Activated CD4-positive, alpha-beta T cell treated with anti-CD3 and anti-CD28 coated beads, Interleukin-2, amount 10 ng/mL, durations not matched to agents 7 days and 5 days (primary cell): ENCODE results near the gene ERC2. TPM values are rescaled to one million over a fixed set of nuclear protein-coding genes. Genes with fewer than 3 reads are reported as not detected.

ENCODE experiments used
- CTCF ChIA-PET: fragments of 350-600 bp; sonication (Branson Sonifier 250); formaldehyde crosslinking; loops from one replicate; lab custom pipeline; 2021; ENCODE audit warnings: antibody characterized with exemption; lab: Charles Lee
- POLR2A ChIA-PET: fragments of 350-600 bp; sonication (Branson Sonifier 250); formaldehyde crosslinking; loops from one replicate; lab custom pipeline; 2021; ENCODE audit warnings: antibody characterized with exemption; lab: Charles Lee
- DNase-seq: peaks from one replicate; pipeline ENCODE4 v3.0.0-alpha.2; 2020
- H3K27ac Mint-ChIP-seq: one replicate; pipeline ENCODE4 v1.8.0; 2021; ENCODE audit warnings: mild to moderate bottlenecking, moderate library complexity, mixed read lengths
- H3K27me3 Mint-ChIP-seq: one replicate; pipeline ENCODE4 v1.8.0; 2021; ENCODE audit warnings: mixed read lengths
- H3K36me3 Mint-ChIP-seq: one replicate; pipeline ENCODE4 v1.8.0; 2021; ENCODE audit warnings: low read depth, mixed read lengths
- H3K4me1 Mint-ChIP-seq: one replicate; pipeline ENCODE4 v1.8.0; 2021; ENCODE audit warnings: mixed read lengths
- H3K4me3 Mint-ChIP-seq: one replicate; pipeline ENCODE4 v1.8.0; 2021; ENCODE audit warnings: mild to moderate bottlenecking, moderate library complexity, mixed read lengths
- H3K9me3 Mint-ChIP-seq: one replicate; pipeline ENCODE4 v1.8.0; 2021; ENCODE audit warnings: mixed read lengths
- total RNA-seq, 2 experiments: library from RNA; stranded (reverse); gene quantifications; one replicate each; pipeline ENCODE4 v1.2.3, GENCODE V29; 2021

Gene ERC2
- total RNA-seq, 2 experiments from 2014 or later, result not detected

DNA sequence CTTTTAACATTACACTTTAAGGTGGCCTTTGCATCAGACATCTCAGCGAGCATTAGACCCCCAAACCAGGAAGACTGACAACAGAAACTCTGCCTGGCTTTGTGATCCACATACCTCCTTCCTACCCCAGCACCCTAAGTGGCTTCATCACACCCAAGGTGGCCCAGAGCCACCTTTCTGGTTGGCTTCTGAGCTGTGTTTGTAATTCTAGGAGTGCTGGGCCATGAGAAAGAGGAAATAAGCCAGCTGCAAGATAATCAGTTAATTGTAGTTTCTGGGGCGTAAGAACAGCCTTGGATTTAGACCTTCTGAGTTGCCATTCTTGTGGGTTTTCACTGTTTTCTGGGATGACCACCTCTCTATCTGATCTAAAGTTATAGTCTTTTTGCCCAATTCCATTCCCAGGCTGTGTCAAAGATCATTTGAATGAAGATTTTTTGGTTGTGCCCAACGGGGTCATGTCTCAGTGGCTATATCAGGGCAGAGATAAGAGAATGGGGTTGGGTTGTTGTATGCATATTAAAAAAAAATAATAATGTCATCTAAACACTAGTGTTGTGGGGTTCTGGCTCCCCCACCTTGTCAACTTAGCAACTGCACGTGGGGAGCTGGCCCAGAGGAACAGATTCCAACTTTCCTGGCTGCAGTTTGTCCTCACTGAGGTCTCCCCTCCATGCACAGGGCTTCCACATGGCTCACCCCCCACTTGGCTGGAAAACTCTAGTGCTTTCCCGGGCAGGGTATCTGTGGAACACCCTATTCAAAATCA, 746.4 kb downstream of the ERC2 start:
- no peak overlapping the region for H3K4me3 Mint-ChIP-seq
- H3K36me3 Mint-ChIP-seq, result no peaks in the 10 kb centered on the region
- ChIA-PET CTCF (no interaction called here), POLR2A (no interaction called here)
- H3K4me1 Mint-ChIP-seq, result no peaks in the 10 kb centered on the region
- no peak overlapping the region for H3K27ac Mint-ChIP-seq
- no peaks in the 10 kb centered on the region for H3K9me3 Mint-ChIP-seq
- no peak for DNase-seq
- H3K27me3 Mint-ChIP-seq, result peaks cover 9% of the 10 kb centered on the region

- DNase-seq, result no peak
- ChIA-PET CTCF (no interaction called here), POLR2A (no interaction called here)
- Mint-ChIP-seq H3K9me3 (no peaks in the 10 kb centered on the region), H3K4me1 (no peaks in the 10 kb centered on the region), H3K27ac (no peak overlapping the region), H3K4me3 (no peak overlapping the region), H3K27me3 (peaks cover 9% of the 10 kb centered on the region), H3K36me3 (no peaks in the 10 kb centered on the region)
Measured at GRCh38 chr3:55720614-55721013, 747.7 kb downstream of the ERC2 start.

- Mint-ChIP-seq H3K36me3 (no peaks in the 10 kb centered on the region), H3K9me3 (no peaks in the 10 kb centered on the region), H3K27ac (no peak overlapping the region), H3K27me3 (peaks cover 5% of the 10 kb centered on the region), H3K4me1 (no peaks in the 10 kb centered on the region), H3K4me3 (no peak overlapping the region)
- DNase-seq, result no peak
- POLR2A ChIA-PET, result no interaction called here
- CTCF ChIA-PET, result no interaction called here
Measured at GRCh38 chr3:55719508-55719907, 748.8 kb downstream of the ERC2 start.

DNA sequence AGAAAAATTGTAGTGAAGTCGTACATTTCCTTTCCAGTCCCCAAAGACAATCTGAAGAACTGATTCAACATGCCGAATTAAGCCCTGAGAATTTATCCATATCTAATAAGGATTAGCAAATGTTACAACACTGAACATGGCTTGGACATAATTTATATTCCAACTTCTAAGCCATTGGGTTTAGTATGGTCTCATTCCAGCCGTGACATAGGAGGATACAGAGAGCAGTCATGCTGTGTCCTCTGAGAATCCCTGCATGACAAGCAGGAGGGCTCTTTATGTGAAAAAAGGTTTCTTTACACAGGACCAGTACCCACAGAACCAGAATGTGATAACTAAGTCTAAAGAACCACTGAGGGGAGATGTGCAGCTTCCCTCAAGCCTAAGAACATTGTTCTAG, 749.3 kb downstream of the ERC2 start:
- H3K4me3 Mint-ChIP-seq, result no peak overlapping the region
- CTCF ChIA-PET, result no interaction called here
- no peak for DNase-seq
- H3K9me3 Mint-ChIP-seq, result no peaks in the 10 kb centered on the region
- H3K4me1 Mint-ChIP-seq, result no peaks in the 10 kb centered on the region
- POLR2A ChIA-PET, result no interaction called here
- H3K27ac Mint-ChIP-seq, result no peak overlapping the region
- H3K27me3 Mint-ChIP-seq, result peaks cover 5% of the 10 kb centered on the region
- no peaks in the 10 kb centered on the region for H3K36me3 Mint-ChIP-seq

GRCh38 chr3:55718521-55718921, 749.7 kb downstream of the ERC2 start:
- POLR2A ChIA-PET, result no interaction called here
- H3K27ac Mint-ChIP-seq, result no peak overlapping the region
- H3K9me3 Mint-ChIP-seq, result no peaks in the 10 kb centered on the region
- no peak for DNase-seq
- CTCF ChIA-PET, result no interaction called here
- peaks cover 2% of the 10 kb centered on the region for H3K27me3 Mint-ChIP-seq
- H3K36me3 Mint-ChIP-seq, result no peaks in the 10 kb centered on the region
- H3K4me1 Mint-ChIP-seq, result no peaks in the 10 kb centered on the region
- H3K4me3 Mint-ChIP-seq, result no peak overlapping the region

- Mint-ChIP-seq H3K36me3 (no peaks in the 10 kb centered on the region), H3K27ac (no peak overlapping the region), H3K9me3 (no peaks in the 10 kb centered on the region), H3K4me3 (no peak overlapping the region), H3K4me1 (no peaks in the 10 kb centered on the region), H3K27me3 (no peaks in the 10 kb centered on the region)
- ChIA-PET POLR2A (no interaction called here), CTCF (no interaction called here)
- DNase-seq, result no peak
Measured at GRCh38 chr3:55718074-55718473, 750.2 kb downstream of the ERC2 start.

DNA sequence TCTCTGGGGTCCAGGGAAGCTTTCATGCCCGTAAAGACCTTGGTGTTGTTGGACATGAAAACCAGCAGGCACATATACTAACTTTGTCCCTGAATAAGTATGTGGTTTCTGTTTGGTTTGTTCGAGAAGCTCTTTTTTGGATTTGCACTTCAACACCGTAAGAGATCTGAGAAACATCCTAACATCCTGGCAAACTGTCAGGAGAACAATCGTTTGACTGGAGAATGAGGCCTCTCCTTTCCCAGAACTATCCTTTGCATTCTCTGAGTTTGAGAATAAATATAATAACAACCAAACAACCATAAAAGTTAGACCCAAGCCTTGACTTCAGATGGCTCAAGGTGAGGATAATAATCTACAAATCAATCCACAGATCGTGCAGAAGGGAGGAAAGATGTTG, 750.8 kb downstream of the ERC2 start:
- Mint-ChIP-seq H3K27me3 (no peaks in the 10 kb centered on the region), H3K4me1 (no peaks in the 10 kb centered on the region), H3K4me3 (no peak overlapping the region), H3K36me3 (no peaks in the 10 kb centered on the region), H3K9me3 (no peaks in the 10 kb centered on the region), H3K27ac (no peak overlapping the region)
- DNase-seq, result no peak
- POLR2A ChIA-PET, result no interaction called here
- CTCF ChIA-PET, result no interaction called here

- Mint-ChIP-seq H3K36me3 (no peaks in the 10 kb centered on the region), H3K9me3 (no peaks in the 10 kb centered on the region), H3K27ac (no peak overlapping the region), H3K4me3 (no peak overlapping the region), H3K4me1 (no peaks in the 10 kb centered on the region), H3K27me3 (peaks cover 2% of the 10 kb centered on the region)
- ChIA-PET POLR2A (no interaction called here), CTCF (no interaction called here)
- no peak for DNase-seq
Measured at GRCh38 chr3:55716611-55717225, 751.5 kb downstream of the ERC2 start.

DNA sequence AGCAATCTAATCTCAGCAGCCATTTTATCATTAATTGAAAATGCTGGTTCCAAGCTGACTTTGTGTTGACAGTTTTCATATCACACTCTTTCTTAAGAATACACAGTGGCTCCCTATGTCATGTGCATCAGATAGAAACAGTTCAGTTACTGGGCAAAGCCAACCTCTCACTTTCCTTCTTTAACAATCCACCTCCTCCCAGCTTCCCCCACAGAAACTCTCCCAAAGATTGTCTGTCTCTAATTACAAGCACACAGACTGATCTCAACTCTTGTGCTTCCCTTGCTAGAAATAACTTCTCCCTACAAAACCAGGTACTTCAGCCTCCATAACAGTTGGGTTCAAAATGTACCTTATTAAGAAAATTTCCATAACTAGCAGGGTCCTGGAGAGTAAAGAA, 752.2 kb downstream of the ERC2 start:
- Mint-ChIP-seq H3K27me3 (peaks cover 2% of the 10 kb centered on the region), H3K27ac (no peak overlapping the region), H3K9me3 (no peaks in the 10 kb centered on the region), H3K36me3 (no peaks in the 10 kb centered on the region), H3K4me3 (no peak overlapping the region), H3K4me1 (no peaks in the 10 kb centered on the region)
- no peak for DNase-seq
- ChIA-PET POLR2A (no interaction called here), CTCF (no interaction called here)

DNA sequence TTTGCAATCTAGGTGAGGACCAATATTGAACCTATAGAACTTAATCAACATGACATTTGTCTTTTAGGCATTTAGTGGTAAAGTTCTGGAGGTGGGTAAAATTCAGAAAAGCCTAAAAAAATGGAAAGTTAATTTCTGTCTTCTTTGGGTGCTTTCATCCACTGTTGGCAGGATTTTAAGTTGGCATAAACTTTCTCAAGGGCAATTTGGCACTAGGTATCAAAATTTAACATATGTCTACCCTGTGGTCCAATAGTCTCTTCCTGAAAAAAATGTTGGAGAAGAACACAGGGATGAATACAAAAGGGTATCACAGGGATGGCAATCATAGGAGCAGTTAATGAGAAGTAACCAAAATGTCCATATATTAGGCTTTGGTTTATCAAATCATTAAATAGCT, 754.2 kb downstream of the ERC2 start:
- DNase-seq, result no peak
- no peak overlapping the region for H3K27ac Mint-ChIP-seq
- CTCF ChIA-PET, result no interaction called here
- no peaks in the 10 kb centered on the region for H3K4me1 Mint-ChIP-seq
- H3K9me3 Mint-ChIP-seq, result no peaks in the 10 kb centered on the region
- peaks cover 2% of the 10 kb centered on the region for H3K27me3 Mint-ChIP-seq
- H3K36me3 Mint-ChIP-seq, result no peaks in the 10 kb centered on the region
- POLR2A ChIA-PET, result no interaction called here
- no peak overlapping the region for H3K4me3 Mint-ChIP-seq

DNA sequence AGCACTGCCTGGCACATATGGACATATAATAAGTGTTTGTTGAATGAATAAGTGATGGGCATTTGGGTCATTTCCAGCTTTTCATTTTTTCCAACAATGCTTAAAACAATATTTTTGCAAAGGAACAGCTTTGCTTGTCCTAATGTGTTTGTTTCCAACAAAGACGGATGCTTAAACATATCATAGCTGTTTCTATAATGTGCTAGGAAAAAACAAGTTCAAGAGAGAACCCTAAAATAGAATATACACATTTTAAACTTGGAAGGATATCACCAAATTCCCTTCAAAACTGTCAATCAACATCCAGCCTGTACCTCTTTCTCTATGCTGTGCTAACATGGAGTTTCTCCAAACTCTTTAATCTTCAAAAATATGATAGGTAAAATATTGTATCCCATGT, 756.6 kb downstream of the ERC2 start:
- H3K4me3 Mint-ChIP-seq, result no peak overlapping the region
- no peaks in the 10 kb centered on the region for H3K4me1 Mint-ChIP-seq
- CTCF ChIA-PET, result no interaction called here
- no peak overlapping the region for H3K27ac Mint-ChIP-seq
- H3K27me3 Mint-ChIP-seq, result peaks cover 2% of the 10 kb centered on the region
- no peaks in the 10 kb centered on the region for H3K36me3 Mint-ChIP-seq
- no peaks in the 10 kb centered on the region for H3K9me3 Mint-ChIP-seq
- DNase-seq, result no peak
- POLR2A ChIA-PET, result no interaction called here

DNA sequence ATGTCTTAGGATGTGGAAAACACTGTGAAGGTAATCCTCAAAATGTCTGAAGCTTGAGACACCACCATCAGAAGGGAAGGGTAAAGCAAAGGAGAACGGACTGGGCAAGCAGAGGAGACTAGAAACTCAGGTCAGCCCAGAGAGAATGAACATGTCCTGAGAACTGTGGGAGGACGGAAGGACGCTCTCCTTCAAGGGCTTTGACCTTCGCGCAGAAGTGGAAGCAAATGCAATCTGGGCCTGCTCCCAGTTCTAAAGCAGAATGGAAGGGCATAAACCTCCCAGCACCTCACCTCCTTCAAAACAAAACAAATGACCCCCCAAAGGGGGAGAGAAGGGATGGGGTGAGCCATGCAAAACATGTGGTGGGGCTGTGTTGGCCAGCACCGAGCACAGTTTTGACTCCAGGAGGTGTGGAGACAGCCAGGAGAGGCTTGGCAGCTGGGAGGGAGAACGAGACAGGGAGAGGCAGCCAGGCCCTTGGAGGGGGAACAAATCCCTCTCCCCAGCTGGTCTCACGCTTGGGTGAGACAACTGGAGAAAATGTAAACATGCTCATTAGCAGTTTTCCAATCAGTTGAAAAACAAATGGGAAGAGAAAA, 758.8 kb downstream of the ERC2 start:
- H3K27ac Mint-ChIP-seq, result no peak overlapping the region
- H3K4me3 Mint-ChIP-seq, result no peak overlapping the region
- DNase-seq, result no peak
- ChIA-PET CTCF (no interaction called here), POLR2A (no interaction called here)
- no peaks in the 10 kb centered on the region for H3K4me1 Mint-ChIP-seq
- H3K27me3 Mint-ChIP-seq, result peaks cover 2% of the 10 kb centered on the region
- no peaks in the 10 kb centered on the region for H3K9me3 Mint-ChIP-seq
- H3K36me3 Mint-ChIP-seq, result no peaks in the 10 kb centered on the region

- ChIA-PET CTCF (no interaction called here), POLR2A (no interaction called here)
- DNase-seq, result no peak
- H3K36me3 Mint-ChIP-seq, result no peaks in the 10 kb centered on the region
- H3K4me3 Mint-ChIP-seq, result no peak overlapping the region
- H3K9me3 Mint-ChIP-seq, result no peaks in the 10 kb centered on the region
- H3K27me3 Mint-ChIP-seq, result peaks cover 2% of the 10 kb centered on the region
- H3K4me1 Mint-ChIP-seq, result no peaks in the 10 kb centered on the region
- H3K27ac Mint-ChIP-seq, result no peak overlapping the region
Measured at GRCh38 chr3:55708921-55709320, 759.3 kb downstream of the ERC2 start.
